GM19438 (cell line): ENCODE results near the gene ZNF438.
"Not testable (repeated sequence)": the region's sequence is repeated elsewhere in the genome, so short reads cannot be mapped to it uniquely, and the experiment has no call there.

Experiments used
- ATAC-seq: cut with Tn5 transposase; IDR thresholded peaks from one replicate; pipeline ENCODE4 v1.9.1; 2021; ENCODE audit warnings: low read depth; ENCODE audit not compliant: unreplicated experiment

ZNF438 gene

GRCh38 chr10:30963992-30964930 lies 67.4 kb downstream of the ZNF438 start:
- no peak for ATAC-seq

GRCh38 chr10:30962522-30962921 lies 69.1 kb downstream of the ZNF438 start:
- ATAC-seq = no peak

GRCh38 chr10:30959836-30960210 lies 71.8 kb downstream of the ZNF438 start:
- peak; percentile 8 for ATAC-seq

DNA sequence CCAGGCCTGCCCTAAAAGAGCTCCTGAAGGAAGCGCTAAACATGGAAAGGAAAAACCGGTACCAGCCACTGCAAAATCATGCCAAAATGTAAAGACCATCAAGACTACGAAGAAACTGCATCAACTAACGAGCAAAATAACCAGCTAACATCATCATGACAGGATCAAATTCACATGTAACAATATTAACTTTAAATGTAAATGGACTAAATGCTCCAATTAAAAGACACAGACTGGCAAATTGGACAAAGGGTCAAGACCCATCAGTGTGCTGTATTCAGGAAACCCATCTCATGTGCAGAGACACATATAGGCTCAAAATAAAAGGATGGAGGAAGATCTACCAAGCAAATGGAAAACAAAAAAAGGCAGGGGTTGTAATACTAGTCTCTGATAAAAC lies 82.4 kb downstream of the ZNF438 start:
- ATAC-seq = not testable (repeated sequence)

- no peak for ATAC-seq
These were observed 87.7 kb downstream of the ZNF438 start for GRCh38 chr10:30944005-30944404.

DNA sequence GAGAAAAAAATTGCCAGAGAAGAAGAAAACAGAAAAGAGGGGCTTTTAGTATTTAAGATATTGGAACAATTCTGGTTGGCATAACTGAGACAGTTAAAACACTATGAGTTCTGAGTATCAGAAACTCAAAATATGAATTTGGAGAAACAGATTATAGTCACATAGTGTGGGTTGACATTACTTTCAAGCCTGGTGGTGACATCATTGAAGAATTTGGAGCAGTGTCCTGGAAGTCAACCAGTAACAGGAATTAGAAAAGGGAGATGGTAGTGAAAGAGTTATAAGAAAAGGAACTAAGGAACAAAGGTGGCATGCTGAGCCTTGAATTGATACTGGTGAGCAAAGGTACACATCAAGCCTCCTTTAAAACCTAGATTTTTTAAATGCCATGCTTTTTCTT lies 88.2 kb downstream of the ZNF438 start:
- no peak for ATAC-seq

GRCh38 chr10:30940256-30940655 lies 91.4 kb downstream of the ZNF438 start:
- ATAC-seq = no peak

DNA sequence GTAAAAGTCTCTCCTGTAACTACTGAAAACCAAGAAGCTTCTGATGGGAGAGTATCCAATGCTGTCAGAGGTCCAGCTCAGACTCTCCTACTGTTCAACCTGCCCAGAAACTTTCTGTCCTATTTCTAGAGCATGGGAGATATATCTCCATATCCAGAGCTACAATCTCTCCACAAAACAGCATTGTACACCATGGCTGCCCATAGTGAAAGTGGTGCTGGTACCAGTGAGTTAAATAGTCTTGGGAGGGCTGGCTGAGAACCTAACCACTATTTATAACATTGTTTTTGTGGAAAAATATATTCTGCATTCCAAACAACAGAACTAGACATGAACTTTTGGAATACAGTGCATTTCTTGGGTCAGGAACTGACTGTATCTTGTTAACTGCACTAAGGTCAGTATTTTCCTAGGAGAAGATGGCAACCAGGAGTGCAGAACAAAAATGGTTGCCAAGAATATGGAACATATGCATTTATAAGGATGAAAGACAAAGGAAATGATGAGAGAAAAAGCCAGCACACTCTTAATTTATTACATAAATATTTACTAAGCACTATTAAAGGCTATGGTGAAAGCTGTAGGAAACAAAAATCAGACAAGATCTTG lies 91.9 kb downstream of the ZNF438 start:
- no peak for ATAC-seq

DNA sequence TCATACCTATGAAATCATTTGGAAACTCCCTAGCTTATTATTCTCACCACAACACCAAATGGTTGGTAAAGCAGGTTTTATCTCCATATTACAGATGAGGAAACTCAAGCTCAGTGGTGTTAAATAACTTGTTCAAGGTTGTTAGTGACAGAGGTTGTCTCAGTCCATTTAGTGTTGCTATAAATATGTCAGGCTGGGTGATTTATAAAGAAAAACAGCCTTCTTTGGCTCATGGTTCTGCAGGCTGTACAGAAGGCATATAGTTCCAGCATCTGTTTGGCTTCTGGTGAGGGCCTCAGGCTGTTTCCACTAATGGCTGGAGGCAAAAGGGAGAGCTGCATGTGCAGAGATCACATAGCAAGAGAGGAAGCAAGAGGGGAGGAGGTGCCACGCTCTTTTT lies 96.6 kb downstream of the ZNF438 start:
- no peak for ATAC-seq

DNA sequence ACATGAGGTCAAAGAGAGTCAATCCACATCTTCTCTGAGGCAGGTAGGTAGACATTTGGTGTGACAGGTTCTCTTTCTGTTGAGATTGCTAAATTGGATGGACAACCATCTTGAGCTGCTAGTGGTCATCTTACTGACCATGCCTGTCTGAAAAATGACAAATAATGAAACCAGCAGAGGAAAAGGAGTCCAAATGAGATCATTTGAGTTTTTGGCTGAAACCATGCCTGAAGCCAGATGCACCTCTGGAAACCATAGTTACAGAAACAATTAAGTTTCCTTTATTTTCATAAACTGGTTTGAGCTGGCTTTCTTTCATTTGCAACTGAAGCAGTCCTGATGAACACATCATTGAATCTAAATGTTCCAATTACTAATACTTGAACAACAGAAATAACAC lies 100.6 kb downstream of the ZNF438 start:
- no peak for ATAC-seq

GRCh38 chr10:30929901-30930520 lies 101.7 kb downstream of the ZNF438 start:
- ATAC-seq = no peak

DNA sequence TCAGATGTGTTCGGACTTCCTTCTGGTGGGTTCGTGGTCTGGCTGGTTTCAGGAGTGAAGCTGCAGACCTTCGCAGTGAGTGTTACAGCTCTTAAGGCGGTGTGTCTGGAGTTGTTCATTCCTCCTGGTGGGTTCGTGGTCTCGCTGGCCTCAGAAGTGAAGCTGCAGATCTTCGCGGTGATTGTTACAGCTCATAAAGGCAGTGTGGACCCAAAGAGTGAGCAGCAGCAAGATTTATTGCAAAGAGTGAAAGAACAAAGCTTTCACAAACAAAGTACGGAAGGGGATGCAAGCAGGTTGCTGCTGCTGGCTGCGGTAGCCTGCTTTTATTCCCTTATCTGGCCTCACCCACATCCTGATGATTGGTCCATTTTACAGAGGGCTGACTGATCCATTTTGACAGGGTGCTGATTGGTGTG lies 102.3 kb downstream of the ZNF438 start:
- ATAC-seq = peak; percentile 11

GRCh38 chr10:30928742-30929141 lies 102.9 kb downstream of the ZNF438 start:
- peak; percentile 91 for ATAC-seq

- ATAC-seq = no peak
These were observed 113.0 kb downstream of the ZNF438 start for GRCh38 chr10:30918651-30919050.

GRCh38 chr10:30917789-30918188 lies 113.9 kb downstream of the ZNF438 start:
- ATAC-seq = no peak

- ATAC-seq = no peak
These were observed 114.6 kb downstream of the ZNF438 start for GRCh38 chr10:30917067-30917466.

GRCh38 chr10:30915146-30915545 lies 116.5 kb downstream of the ZNF438 start:
- no peak for ATAC-seq

- ATAC-seq = no peak
These were observed 120.3 kb downstream of the ZNF438 start for GRCh38 chr10:30911303-30911863.

DNA sequence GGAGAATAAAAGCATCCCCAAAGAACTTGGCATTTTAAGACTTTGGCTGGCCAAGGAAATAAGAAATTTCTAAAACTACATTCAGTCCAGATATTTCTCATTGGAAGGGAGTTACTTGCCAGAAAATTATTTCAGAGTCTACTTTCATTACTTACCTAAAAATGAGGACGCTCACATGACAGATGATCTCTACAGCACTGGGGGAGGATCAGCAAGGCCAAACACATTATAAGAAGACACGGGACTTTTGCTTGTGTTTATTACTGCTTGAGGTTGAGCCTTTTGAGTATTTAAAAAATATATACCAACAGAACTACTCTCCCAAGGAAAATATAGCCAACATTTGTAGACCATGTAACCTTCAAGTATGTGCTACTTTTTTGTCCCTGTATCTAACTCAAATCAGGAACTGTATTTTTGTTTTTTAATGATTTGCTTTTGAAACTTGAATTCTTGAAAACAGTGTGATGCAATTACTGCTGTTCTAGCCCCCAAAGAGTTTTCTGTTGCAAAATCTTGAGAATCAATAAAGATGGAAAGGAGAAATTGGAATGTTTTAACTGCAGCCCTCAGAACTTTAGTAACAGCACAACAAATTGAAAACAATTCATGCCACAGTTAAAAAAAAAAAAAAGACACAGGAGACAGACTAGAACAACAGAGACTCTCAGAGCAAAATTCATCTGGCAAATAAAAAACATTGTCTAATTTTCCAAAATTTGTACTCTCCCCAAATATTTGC lies 128.1 kb downstream of the ZNF438 start:
- ATAC-seq = no peak

GRCh38 chr10:30902621-30903396 lies 128.9 kb downstream of the ZNF438 start:
- no peak for ATAC-seq
